ENCODE data around the gene GRAMD4.
"Not testable (repeated sequence)": the region's sequence is repeated elsewhere in the genome, so short reads cannot be mapped to it uniquely, and the experiment has no call there.

The GRAMD4 gene

DNA sequence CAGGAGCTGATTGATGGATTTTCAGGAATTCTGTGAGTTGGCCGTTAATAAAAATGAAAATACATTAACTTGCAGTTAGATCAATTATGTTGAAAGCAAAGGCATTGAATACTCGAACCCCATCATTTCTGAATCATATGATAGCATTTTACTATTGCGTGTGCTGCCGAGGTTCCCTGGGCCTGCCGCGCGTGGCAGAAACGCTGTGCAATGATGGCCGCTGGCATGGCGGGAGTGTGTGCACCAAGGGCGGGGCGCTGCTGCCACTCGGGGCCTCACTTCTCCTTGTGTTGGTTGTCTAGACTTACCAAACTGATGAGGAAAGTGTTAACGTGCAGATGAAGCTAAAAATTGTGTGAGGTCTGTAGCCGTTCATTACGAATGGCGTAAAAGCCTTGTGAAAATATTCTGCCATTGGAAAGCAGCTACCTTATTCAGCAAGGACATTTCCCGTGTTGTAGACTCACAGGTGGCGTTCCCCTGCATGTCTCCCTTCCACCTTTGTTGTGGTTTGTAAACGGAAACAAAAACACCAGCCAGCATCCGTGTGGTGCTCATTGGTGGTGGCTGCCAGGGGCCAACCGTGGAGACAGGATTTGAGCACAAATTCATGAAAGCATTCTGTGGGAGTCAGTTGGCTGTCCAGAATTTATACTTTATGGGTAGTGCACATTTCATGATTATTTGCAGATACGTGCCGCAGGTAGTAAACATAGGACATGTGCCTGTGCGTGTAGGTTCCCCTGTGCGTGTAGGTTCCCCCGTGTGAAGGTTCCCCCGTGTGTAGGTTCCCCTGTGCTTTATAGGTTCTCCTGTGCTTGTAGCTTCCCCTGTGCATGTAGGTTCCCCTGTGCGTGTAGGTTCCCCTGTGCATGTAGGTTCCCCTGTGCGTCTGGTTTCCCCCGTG is 5.9 kb upstream of the GRAMD4 start:
- in situ Hi-C loops (cut with MboI; ENCODE audit: low sequenced_read_pairs), result no loop called here
- Histone ChIP-seq H3K9me3 (no peaks in the 10 kb centered on the region), H3K4me1 (no peaks in the 10 kb centered on the region), H3K36me3 (replicated peaks) (no peaks in the 10 kb centered on the region), H3K4me3 (no peak overlapping the region), H3K27me3 (ENCODE audit: low read depth) (no peaks in the 10 kb centered on the region)
- DNase-seq (ENCODE audit: low spot score in 2 of 2), result no peak

DNA sequence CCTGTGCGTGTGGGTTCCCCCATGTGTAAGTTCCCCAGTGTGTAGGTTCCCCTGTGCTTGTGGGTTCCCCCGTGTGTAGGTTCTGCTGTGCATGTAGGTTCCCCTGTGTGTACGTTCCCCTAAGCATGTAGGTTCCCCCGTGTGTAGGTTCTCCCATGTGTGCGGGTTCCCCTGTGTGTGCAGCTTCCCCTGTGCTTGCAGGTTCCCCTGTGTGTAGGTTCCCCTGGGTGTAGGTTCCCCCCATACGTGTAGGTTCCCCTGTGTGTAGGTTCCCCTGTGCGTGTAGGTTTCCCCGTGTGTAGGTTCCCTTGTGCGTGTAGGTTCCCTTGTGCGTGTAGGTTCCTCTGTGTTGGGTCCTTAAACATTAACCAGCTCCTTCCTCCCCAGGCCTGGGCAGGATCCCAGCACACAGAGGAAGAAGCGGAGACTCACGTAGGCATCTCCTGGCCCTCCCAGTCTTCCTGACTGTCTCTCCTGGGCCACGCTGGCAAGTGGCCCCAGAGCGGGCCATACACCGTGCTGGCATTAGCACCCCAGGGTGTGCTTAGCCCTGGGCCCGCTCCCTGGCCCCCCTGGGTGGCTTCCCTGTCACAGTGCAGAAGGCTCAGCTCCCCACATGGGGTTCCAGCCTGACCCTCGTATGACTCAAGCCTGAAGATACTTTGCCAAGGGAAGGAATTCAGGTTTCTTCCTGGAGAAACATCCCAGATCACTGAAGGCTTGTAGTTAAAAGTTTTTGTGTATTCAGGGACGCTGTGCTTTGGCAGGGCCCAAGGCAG is 2.8 kb upstream of the GRAMD4 start:
- no peaks in the 10 kb centered on the region for H3K27me3 ChIP-seq (ENCODE audit: low read depth)
- H3K36me3 ChIP-seq (replicated peaks), result no peaks in the 10 kb centered on the region
- H3K9me3 ChIP-seq, result no peaks in the 10 kb centered on the region
- H3K4me3 ChIP-seq, result no peak overlapping the region
- no peaks in the 10 kb centered on the region for H3K4me1 ChIP-seq
- in situ Hi-C loops (cut with MboI; ENCODE audit: low sequenced_read_pairs), result no loop called here
- no peak for DNase-seq (ENCODE audit: low spot score in 2 of 2)

DNA sequence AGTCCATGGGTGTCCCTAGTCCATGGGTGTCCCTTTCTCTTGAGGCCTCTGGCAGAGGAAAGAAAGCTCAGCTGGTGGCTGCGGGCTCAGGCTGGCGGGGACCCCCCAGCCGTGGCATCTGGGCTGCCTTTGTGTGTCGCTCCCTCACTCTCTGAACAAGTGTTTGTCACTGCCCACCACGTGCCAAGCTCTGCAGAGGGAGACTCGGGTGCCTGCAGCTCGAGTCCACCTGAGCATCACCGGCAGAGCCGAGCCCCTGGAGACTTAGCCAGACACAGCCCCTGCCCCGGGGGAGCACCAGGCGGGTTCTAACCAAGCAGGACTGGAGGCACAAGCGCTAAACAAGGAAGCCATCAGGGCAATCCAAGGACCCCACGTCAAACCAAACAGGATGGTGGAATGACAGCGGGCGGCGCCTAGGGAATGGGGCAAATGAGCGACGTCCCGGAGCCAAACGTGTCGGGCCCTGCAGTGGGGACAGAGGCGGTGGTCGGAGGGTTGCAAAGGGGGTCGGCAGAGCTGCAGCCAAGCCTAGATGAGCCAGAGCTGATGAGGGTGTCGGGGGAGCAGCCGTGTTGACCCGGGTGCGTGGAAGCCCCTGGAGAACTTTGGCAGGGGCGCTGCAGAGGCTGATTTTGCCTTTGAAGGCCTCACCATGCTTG is 2.1 kb upstream of the GRAMD4 start:
- no peak for DNase-seq (ENCODE audit: low spot score in 2 of 2)
- Histone ChIP-seq H3K4me1 (no peaks in the 10 kb centered on the region), H3K4me3 (no peak overlapping the region), H3K27me3 (ENCODE audit: low read depth) (no peaks in the 10 kb centered on the region), H3K9me3 (no peaks in the 10 kb centered on the region), H3K36me3 (replicated peaks) (no peaks in the 10 kb centered on the region)
- in situ Hi-C loops (cut with MboI; ENCODE audit: low sequenced_read_pairs), result no loop called here

DNA sequence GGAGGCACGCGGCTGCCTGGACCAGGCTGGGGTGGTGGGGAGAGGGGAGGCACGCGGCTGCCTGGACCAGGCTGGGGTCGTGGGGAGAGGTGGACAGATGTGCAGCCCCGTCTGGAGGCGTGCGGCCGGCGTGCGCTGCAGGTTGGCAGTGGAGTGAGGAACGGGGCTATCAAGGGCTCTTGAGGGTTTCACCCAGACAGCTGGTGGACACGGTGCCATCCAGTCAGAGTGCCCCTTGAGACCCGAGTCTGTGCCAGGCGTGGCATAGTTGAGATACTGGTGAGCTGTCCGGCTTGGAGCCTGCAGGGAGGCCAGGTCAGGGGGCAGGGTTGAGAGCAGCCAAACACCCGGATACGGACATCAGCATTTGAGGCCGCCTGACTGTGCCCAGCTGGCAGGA is 1.5 kb upstream of the GRAMD4 start:
- DNase-seq (ENCODE audit: low spot score in 2 of 2), result no peak
- Histone ChIP-seq H3K27me3 (ENCODE audit: low read depth) (no peaks in the 10 kb centered on the region), H3K4me1 (no peaks in the 10 kb centered on the region), H3K36me3 (replicated peaks) (no peaks in the 10 kb centered on the region), H3K9me3 (no peaks in the 10 kb centered on the region), H3K4me3 (no peak overlapping the region)
- in situ Hi-C loops (cut with MboI; ENCODE audit: low sequenced_read_pairs), result no loop called here

DNA sequence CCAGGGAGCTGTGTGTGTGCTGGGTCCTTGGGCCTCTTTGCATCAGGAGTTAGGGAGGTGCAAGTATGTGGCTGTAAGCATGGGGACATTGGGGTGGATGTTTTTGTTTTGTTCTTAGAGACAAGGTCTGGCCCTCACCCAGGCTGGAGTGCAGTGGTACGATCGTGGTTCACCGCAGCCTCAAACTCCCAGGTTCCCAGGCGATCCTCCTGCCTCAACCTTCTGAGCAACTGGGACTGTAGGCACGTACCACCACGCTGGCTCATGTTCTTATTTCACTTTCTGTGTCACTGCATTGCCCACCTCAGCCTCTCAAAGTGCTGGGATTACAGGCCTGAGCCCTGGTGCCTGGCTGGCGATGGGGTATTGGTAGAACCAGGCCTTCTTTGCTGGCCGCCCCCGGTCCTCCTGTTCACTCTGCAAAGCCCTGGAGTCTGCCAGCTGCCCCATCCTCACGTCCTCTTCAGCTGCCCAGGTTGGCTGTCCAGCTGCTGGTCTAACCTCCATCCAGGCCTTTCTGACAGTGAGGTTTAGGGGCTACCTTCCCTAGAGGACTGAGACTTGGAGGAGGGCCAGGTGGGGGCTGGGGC is 851 bp upstream of the GRAMD4 start:
- in situ Hi-C loops (cut with MboI; ENCODE audit: low sequenced_read_pairs), result no loop called here

DNA sequence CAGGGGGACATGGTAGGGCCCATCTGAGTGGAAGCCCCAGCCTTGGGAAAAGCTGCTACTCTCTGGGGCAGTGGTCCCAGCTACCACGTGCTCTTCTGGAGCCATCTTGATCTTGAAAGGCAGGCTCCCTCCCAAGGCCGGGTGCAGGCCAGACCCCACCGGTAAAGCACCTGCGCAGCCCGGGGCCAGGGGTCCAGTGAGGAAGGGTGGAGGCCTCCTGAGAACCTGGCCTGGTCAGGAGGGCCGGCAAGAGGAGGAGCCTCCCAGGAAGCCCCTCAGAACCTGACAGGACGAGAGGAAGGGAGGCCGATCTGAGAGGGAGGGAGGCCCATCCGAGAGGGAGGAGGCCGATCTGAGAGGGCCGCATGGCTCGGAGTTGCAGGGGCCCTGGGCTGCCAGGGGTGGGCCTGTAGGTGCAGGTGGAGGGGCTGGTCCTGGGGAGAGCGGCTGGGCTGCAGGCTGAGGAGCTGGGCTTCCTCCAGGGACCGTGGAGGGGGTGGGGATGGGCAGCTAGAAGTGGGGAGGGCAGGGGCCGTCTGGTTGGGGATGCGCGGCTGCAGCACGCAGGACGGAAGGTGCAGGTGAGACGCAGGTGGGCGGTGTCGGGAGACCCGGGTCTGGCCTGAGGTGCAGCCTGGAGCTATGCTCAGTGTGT is 529 bp downstream of the GRAMD4 start:
- H3K36me3 ChIP-seq (replicated peaks), result no peaks in the 10 kb centered on the region
- no peaks in the 10 kb centered on the region for H3K4me1 ChIP-seq
- H3K4me3 ChIP-seq, result no peak overlapping the region
- no peaks in the 10 kb centered on the region for H3K9me3 ChIP-seq
- H3K27me3 ChIP-seq (ENCODE audit: low read depth), result no peaks in the 10 kb centered on the region
- no peak for DNase-seq (ENCODE audit: low spot score in 2 of 2)
- in situ Hi-C loops (cut with MboI; ENCODE audit: low sequenced_read_pairs), result no loop called here

More for the DNA sequence above, 851 bp upstream of the GRAMD4 start:
- Histone ChIP-seq H3K4me3 (no peak overlapping the region), H3K4me1 (no peaks in the 10 kb centered on the region), H3K9me3 (no peaks in the 10 kb centered on the region), H3K36me3 (replicated peaks) (no peaks in the 10 kb centered on the region), H3K27me3 (ENCODE audit: low read depth) (no peaks in the 10 kb centered on the region)
- no peak for DNase-seq (ENCODE audit: low spot score in 2 of 2)

DNA sequence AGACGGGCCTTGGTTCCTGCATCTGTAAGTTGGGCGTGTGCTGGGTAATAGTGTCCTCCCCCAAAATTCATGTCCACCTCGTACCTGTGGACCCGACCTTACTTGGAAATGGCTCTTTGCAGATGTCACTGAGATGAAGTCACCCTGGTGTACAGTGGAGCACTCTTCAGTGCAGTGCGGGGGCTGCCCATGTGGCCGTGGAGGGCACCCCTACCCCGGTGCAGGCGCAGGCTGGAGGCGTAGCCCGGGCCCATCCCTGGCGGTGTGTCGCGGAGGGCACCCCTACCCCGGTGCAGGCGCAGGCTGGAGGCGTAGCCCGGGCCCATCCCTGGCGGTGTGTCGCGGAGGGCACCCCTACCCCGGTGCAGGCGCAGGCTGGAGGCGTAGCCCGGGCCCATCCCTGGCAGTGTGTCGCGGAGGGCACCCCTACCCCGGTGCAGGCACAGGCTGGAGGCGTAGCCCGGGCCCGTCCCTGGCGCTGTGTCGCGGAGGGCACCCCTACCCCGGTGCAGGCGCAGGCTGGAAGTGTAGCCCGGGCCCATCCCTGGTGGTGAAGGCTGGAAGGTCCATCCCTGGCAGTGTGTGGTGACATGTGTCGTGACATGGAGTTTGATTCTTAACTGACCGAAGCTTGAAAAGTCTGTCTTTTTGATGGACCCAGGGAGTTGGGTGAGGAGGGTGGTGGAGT is 1.2 kb downstream of the GRAMD4 start:
- DNase-seq (ENCODE audit: low spot score in 2 of 2); in situ Hi-C loops (cut with MboI; ENCODE audit: low sequenced_read_pairs); H3K36me3 ChIP-seq (replicated peaks); H3K9me3 ChIP-seq; H3K4me3 ChIP-seq; H3K27me3 ChIP-seq (ENCODE audit: low read depth); H3K4me1 ChIP-seq: not testable (repeated sequence)

DNA sequence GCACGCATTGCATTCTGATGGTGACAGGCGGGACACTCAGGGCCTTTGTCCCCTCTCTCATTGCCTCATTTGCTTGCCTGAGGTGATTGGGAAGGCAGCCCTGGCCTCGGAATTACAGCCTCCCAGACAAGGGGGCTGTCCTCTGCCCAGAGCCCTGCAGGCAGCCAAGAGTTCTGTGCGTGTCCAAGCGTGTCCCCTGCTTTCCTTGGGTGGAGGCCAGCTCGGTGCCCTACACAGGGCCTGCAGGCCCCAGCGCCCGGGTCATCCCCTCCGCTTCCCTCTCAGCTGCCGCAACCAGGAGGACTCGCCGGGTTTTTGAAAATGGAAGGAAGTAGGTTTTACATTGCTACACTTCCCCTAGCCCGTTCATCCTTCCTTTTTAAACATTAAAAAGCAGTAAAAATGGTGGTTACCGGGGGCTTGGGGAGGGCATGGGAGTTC is 1.9 kb downstream of the GRAMD4 start:
- no peak overlapping the region for H3K4me3 ChIP-seq
- H3K36me3 ChIP-seq (replicated peaks), result no peaks in the 10 kb centered on the region
- no peaks in the 10 kb centered on the region for H3K27me3 ChIP-seq (ENCODE audit: low read depth)
- DNase-seq (ENCODE audit: low spot score in 2 of 2), result no peak
- H3K9me3 ChIP-seq, result no peaks in the 10 kb centered on the region
- no peaks in the 10 kb centered on the region for H3K4me1 ChIP-seq
- in situ Hi-C loops (cut with MboI; ENCODE audit: low sequenced_read_pairs), result no loop called here

DNA sequence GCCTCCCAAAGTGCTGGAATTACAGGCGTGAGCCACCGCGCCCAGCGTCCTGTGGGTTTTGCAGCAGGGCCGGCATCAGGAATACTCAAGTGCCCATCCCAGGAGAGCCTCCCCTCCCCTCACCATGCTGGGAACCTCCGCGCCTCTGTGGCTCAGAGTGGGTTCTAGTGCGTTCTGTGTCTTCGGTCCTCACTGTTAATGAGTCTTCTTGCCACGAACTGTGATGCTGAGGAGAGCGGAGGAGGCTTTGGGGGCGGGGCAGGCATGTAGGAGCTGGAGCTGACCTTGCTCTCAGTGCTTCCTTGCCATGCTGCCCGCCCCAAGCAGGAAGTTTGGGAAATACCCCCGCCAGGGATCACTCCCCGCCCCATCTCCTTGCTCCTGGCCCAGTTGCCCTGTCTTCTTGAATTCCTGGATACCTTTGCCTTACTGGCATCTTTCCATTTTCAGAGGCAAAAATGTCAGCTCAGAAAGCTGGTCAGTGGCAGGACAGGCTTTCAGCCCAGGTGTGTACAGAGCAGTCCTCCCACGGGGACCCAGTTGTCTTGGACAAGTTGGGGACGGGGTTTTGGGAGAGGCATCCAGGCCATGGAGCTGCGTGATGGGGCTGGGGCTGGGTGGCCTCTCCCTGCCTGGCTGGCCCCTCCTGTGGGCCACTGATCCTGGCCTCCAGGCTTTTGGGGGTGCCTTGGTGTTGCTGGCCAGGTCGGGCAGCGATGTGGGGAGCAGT is 5.1 kb downstream of the GRAMD4 start:
- Histone ChIP-seq H3K27me3 (ENCODE audit: low read depth) (no peaks in the 10 kb centered on the region), H3K4me3 (no peak overlapping the region), H3K4me1 (no peaks in the 10 kb centered on the region), H3K9me3 (no peaks in the 10 kb centered on the region), H3K36me3 (replicated peaks) (no peaks in the 10 kb centered on the region)
- in situ Hi-C loops (cut with MboI; ENCODE audit: low sequenced_read_pairs), result no loop called here
- no peak for DNase-seq (ENCODE audit: low spot score in 2 of 2)

DNA sequence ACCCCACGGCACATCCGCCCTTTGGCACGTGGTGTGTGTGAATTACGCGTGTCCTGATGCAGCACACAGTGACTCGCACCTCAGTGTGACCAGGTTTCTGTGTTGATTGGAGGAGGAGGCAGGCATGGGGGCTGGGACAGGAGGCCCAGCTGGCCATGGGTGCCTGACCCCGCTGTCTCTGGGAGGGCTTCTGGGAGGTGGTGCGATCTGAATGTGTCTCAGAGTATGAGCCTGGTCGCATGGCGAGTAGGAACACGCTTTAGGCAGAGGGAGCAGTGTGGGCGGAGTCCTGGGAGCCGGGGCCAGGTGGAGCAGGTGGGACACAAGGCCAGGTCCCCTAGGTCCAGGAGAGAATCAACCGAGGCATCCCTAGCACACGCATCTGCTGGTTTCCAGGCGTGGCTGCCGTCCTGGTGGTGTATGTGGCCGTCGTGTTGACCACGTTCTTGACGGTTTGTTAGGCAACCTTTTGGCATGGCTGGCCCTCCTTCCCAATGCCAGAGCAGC is 5.7 kb downstream of the GRAMD4 start:
- in situ Hi-C loops (cut with MboI; ENCODE audit: low sequenced_read_pairs), result no loop called here
- Histone ChIP-seq H3K27me3 (ENCODE audit: low read depth) (no peaks in the 10 kb centered on the region), H3K36me3 (replicated peaks) (no peaks in the 10 kb centered on the region), H3K9me3 (no peaks in the 10 kb centered on the region), H3K4me3 (no peak overlapping the region), H3K4me1 (no peaks in the 10 kb centered on the region)
- no peak for DNase-seq (ENCODE audit: low spot score in 2 of 2)

DNA sequence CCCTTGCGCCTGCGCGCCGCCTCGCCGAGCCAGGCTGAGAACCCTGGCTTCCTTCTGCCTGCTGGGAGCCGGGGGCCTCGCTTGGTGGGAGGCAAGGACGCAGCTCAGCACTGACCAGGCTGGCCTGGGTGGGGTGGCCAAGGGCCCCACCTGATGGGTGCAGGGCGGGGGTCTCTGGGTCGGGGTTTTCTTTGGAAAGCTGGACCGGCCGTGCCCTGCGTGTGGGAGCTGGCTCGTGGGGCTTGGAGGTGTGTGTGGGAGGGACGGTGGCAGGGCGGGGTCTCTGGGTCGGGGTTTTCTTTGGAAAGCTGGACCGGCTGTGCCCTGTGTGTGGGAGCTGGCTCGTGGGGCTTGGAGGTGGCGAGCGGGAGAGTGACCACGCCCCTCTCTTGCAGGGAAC is 6.2 kb downstream of the GRAMD4 start:
- Histone ChIP-seq H3K36me3 (replicated peaks) (no peaks in the 10 kb centered on the region), H3K4me1 (no peaks in the 10 kb centered on the region), H3K4me3 (no peak overlapping the region), H3K9me3 (no peaks in the 10 kb centered on the region), H3K27me3 (ENCODE audit: low read depth) (no peaks in the 10 kb centered on the region)
- DNase-seq (ENCODE audit: low spot score in 2 of 2), result no peak
- in situ Hi-C loops (cut with MboI; ENCODE audit: low sequenced_read_pairs), result no loop called here
